ENCODE results near the gene SH3RF2.

The SH3RF2 gene

GRCh38 chr5:146051678-146052077 lies 115.3 kb downstream of the SH3RF2 start:
- no peak for DNase-seq

DNA sequence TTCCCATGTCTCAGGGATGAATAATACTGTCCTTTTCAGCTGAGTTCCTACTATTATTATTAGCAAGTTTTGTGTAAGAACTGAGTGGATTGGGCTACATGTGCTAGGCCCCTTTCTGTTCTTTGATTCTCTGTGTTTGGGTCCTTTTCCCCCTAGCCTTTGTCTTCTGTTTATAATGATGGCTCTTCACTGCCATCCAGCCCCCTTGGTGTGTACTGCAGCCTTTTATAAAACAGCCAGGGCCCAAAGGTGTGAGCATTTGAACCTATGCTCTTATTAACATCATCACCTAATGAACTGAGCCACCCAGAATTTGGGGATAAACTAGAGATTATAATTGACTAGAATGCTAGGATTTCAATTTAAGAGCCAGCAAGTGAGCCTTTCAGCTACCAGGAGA lies 116.4 kb downstream of the SH3RF2 start:
- DNase-seq: no peak

DNA sequence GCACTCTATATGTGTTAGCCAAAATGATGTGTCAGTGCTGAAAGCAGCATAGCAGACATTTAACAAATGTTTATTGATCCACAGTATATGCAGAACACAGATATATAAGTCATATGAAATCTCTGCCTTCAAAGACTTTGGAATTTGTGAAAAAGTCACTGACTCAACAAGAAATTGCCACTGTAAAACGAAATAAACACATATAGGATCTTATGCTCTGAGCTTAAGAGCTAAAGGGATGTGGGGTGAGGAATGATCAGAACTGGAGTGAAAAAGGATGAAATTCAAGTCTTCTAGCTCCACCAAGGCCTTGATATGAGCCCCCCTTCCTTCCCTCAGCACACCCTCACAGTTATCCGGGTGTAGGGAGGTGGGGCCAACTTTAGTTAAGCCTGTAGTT lies 119.1 kb downstream of the SH3RF2 start:
- DNase-seq: no peak

DNA sequence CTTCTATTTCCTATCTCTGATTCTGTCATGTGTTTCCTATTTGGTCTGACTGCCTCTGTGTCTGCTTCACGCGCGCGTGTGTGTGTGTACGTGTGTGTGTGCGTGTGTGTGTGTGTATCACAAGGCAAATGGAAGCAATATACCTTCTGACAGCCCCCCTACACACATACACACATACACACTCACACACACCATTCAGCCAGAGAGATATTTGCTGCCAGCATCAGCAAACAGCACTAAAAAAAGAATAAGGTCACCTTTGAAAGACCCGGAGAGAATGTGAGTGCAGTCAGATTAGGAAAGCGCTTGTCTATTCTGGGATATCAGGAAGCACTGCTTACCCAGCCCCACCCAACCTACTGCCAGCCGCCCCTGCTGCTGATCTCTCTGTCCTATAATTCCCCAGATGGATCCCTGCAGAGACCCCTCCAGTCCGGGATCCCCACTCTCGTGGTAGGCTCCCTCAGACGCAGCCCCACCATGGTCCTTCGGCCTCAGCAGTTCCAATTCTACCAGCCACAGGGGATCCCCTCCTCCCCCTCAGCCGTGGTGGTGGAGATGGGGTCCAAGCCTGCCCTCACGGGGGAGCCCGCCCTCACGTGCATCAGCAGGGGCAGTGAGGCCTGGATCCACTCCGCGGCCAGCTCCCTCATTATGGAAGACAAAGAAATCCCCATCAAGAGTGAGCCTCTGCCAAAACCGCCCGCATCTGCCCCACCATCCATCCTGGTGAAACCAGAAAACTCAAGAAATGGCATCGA lies 123.3 kb downstream of the SH3RF2 start:
- no peak for DNase-seq

- DNase-seq: no peak
These were observed 123.8 kb downstream of the SH3RF2 start for GRCh38 chr5:146060221-146060585.

DNA sequence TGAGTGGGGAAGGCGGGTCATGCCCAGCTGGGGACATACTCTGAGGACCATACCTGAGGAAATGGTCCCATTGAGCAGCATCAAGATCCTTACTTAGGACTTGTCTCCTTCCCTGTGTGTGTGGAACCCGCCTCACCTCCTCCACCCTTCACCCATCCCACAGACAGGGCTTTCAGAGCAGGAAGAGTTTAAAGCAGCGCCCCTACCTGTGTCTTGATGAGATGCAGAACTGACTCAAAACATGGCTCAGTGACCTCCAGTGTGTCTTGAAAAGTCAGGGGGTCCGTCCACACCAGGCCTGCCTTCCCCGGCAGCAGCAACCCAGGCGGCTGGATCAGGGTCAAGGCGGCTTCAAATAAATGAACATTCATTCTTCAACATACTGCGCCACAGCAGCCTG lies 130.6 kb downstream of the SH3RF2 start:
- no peak for DNase-seq

- DNase-seq: no peak
These were observed 131.8 kb downstream of the SH3RF2 start for GRCh38 chr5:146068206-146068605.

DNA sequence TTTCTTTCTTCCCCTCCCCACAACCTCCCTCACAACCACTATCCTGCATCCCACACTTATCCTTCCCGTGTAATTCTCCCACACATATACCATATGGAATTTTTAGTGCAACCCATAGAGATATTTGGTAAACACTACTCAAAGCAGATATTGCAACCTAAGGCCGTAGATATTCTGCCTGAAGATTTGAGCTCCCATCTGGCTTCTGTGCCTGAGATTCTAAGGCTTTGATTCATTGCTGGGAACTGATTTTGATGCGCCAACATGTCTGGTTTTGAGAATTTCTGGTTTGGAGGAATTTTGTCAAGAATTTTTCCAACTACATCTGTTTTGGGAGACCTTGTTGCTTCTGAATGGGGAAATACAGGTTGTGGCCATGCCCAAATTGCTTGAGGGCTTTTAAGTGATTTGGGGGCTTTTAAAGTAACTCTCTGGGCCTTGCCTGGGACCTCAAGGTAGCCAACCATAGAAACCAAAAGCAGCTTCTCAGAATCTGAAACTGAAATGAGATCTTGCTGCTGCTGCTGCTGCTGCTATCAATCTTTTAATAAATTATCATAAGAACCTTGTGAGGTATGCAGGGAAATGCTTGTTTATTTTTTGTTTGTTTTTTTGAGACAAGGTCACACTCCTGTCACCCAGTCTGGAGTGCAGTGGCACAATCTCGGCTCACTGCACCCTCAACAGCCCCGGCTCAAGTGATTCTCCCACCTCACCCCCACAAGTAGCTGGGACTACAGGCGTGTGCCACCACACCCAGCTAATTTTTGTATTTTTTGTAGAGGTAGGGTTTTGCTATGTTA lies 132.8 kb downstream of the SH3RF2 start:
- DNase-seq: no peak

DNA sequence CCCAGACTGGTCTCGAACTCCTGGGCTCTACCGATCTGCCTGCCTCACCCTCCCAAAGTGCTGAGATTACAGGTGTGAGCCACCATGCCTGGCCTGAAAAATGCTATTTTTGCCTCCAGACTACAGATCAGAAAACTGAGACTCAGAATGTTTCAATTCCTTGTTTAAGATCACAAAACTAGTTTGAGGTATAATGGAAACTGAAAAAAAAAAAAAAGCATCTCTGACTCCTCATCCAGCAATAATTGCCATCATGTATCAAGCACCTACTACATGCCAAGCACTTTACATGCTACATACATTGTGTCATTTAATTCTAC lies 133.4 kb downstream of the SH3RF2 start:
- no peak for DNase-seq

DNA sequence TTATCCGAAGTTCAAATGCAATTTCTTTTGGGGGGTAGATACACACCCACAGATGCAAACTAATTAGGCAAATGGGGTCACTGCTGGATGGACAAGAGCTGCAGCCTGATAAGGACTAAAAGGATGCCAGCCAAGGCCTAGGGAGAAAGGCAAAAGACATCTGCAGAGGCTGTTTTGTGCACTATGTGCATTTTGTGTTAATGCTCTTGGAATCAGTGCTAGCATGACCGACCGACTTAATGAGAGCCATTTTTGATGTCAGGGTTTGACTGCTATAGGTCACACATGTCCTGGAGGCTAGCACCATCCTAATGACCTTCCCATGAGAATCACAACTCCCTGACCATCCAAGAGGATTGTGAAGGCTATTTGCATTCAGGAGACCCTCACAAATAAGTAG lies 134.4 kb downstream of the SH3RF2 start:
- DNase-seq: no peak

DNA sequence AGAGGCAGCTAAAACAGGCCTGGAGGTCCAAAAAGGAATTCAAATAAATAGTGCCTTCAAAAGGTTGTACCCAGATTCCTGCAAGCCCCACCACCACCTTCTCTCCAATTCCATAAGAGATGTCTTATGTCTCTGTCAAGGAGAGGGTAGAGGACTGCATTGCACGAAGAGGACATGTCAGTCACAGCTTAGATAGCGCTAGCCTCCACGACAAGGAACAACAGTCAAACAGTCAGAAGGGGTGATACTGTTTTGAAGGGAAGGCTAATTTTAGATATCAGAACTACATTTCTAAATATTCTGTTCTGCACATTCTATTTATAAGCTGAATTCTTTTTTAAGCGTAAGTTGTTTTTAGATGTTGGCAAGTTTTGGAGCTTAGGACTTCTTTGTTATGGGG lies 134.8 kb downstream of the SH3RF2 start:
- no peak for DNase-seq

GRCh38 chr5:146072595-146072994 lies 136.2 kb downstream of the SH3RF2 start:
- no peak for DNase-seq

DNA sequence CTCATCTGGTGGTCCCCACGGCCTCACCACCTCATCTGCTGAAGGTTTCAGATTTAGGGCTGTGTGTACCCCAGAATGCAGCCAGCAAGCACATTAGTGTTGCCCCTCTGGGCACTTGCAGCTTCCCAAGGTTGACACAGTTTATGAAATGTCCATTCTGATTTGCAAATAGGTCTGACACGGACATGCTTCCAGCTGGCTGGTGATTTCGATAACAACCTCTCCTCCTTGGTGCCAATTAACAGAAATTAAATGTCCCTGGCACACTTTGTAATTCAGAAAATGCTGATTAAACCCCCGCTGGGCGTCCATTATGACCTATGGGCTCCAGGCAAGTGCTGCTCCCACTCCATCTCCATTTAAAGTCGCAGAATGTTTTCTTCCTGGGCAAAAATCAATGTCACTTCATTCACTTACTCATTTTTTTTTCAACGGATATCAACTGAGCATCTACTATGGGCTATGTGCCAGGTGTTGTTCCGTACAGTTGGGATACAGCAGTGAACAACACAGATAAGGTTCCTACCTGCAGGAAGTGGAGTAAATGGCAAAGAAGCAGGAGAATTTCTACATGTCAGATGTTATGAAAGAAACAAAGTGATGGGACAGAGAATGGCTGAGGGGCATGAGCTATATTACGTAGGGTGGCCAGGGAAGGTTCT lies 137.0 kb downstream of the SH3RF2 start:
- DNase-seq: no peak

GRCh38 chr5:146076028-146076427 lies 139.7 kb downstream of the SH3RF2 start:
- DNase-seq: peak in 1 of 3 donors; percentile 1

- DNase-seq: peak in 1 of 3 donors; percentile 2
These were observed 140.1 kb downstream of the SH3RF2 start for GRCh38 chr5:146076455-146076854.

DNA sequence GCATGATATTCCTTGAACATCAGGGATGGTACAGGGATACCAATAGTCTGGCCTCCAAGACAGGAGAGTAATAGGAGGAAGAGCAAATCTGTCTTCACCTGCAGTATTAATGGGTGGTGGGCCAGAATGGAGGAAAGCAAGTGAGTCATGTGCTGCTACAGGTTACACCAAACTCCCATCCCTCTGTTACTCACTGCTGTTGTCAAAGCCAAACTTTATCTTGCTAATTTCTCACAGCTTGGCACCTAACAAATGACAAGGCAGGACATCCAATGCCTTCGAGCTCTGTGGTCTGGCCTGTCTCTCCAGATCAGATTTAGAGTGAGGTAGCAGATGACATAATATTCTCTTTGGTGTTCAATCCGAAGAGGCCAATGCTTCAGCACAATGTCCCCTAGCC lies 142.2 kb downstream of the SH3RF2 start:
- no peak for DNase-seq

GRCh38 chr5:146079695-146080373 lies 143.5 kb downstream of the SH3RF2 start:
- DNase-seq: peak in 1 of 3 donors; percentile 27

GRCh38 chr5:146081556-146081955 lies 145.2 kb downstream of the SH3RF2 start:
- DNase-seq: no peak

GRCh38 chr5:146082798-146083197 lies 146.4 kb downstream of the SH3RF2 start:
- DNase-seq: no peak

- DNase-seq: no peak
These were observed 148.0 kb downstream of the SH3RF2 start for GRCh38 chr5:146084376-146084775.

DNA sequence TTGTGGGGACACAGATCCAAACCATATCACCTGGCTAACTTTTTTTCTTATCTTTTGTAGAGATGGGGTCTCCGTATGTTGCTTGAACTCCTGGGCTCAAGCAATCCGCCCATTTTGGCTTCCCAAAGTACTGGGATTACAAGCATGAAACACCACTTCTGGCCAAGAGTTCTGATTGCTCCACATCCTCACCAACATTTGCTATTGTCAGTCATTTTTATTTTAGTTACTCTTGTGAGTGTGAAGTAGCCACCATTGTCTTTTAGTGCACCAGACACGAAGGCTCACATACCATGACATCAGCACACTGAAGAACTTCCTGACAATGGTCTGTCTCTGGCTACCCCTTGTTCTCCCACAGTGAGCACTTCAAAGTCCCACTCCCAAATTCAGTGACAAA lies 151.7 kb downstream of the SH3RF2 start:
- no peak for DNase-seq

DNA sequence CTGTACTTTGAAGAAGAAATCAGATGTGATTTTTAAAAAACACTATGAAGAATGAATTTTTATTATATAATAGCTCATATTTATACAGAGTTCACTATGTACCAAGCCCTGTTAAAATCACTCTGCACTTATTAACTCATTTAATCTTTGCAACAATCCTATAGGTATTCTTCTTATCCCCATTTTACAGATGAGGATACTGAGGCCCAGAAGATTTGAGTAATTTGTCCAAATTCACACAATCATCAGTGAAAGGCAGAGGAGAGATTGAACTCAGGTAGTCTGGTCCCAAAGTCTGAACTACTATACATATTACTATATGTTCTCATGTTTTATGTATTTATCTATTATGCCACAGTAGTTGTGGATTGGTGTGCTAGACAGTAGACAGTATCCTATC lies 152.9 kb downstream of the SH3RF2 start:
- DNase-seq: no peak

DNA sequence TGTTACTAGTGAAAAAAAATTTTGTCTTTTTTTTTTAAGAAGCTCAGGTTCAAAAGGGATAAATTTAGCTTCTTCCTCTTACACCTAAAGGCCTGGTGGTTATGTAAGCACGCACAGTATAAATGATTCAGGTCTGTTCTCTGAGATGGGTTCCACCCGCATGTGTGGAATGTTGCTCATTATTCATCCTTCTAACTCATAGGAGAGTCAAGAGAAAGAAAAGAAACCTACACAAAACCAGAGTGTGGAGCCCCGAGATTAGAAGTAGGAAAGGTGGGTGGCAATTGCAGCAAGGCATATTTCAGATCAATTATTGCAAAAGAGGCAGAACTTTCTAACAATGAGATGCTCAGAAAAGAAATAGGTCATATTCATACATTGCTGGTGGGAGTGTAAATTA lies 155.5 kb downstream of the SH3RF2 start:
- no peak for DNase-seq

GRCh38 chr5:146098047-146098446 lies 161.7 kb downstream of the SH3RF2 start:
- no peak for DNase-seq
